DOHH2 (cell line): Measurements from ENCODE around the gene TEPSIN.

Source experiments
- H3F3A ChIP-seq: fragments of 200-600 bp; sonication (generic), shearing (Covaris generic); 2 replicates; pipeline ENCODE4 v1.6.0; 2016; ENCODE audit warnings: antibody characterized with exemption, mild to moderate bottlenecking; ENCODE audit not compliant: control insufficient read depth, insufficient read depth
- H3K27ac ChIP-seq: fragments of 200-600 bp; sonication (generic); 2 replicates; pipeline ENCODE4 v1.5.1; 2014; ENCODE audit warnings: low read depth, mild to moderate bottlenecking, low read length, moderate library complexity
- H3K27me3 ChIP-seq: fragments of 200-600 bp; sonication (generic); 2 replicates; pipeline ENCODE4 v1.6.1; 2014; ENCODE audit warnings: mild to moderate bottlenecking, low read length, mixed read lengths; ENCODE audit not compliant: control insufficient read depth
- H3K36me3 ChIP-seq: fragments of 200-600 bp; sonication (generic); 2 replicates; pipeline ENCODE4 v1.6.1; 2014; ENCODE audit warnings: mild to moderate bottlenecking, low read length, moderate library complexity, mixed read lengths; ENCODE audit not compliant: control insufficient read depth
- H3K4me1 ChIP-seq: fragments of 200-600 bp; sonication (generic); 2 replicates; pipeline ENCODE4 v1.6.1; 2014; ENCODE audit warnings: mild to moderate bottlenecking, low read length, mixed read lengths; ENCODE audit not compliant: control insufficient read depth
- H3K4me2 ChIP-seq: fragments of 200-600 bp; sonication (generic); 2 replicates; pipeline ENCODE4 v1.6.0; 2014; ENCODE audit warnings: mild to moderate bottlenecking, low read length, moderate library complexity
- H3K4me3 ChIP-seq: fragments of 200-600 bp; sonication (generic); 2 replicates; pipeline ENCODE4 v1.5.1; 2014; ENCODE audit warnings: mild to moderate bottlenecking, low read length, mixed read lengths
- H3K79me2 ChIP-seq: fragments of 200-600 bp; sonication (generic); 2 replicates; pipeline ENCODE4 v1.6.1; 2014; ENCODE audit warnings: mild to moderate bottlenecking, low read length, mixed read lengths; ENCODE audit not compliant: control insufficient read depth
- H3K9me2 ChIP-seq: fragments of 200-600 bp; sonication (generic); replicated peaks from 2 replicates; pipeline ENCODE4 v1.6.1; 2014; ENCODE audit warnings: mild to moderate bottlenecking, low read length, mixed read lengths; ENCODE audit not compliant: control insufficient read depth
- H3K9me3 ChIP-seq: fragments of 200-600 bp; sonication (generic); 2 replicates; pipeline ENCODE4 v1.6.1; 2014; ENCODE audit warnings: antibody characterized with exemption, low read length, mixed read lengths; ENCODE audit not compliant: control insufficient read depth, insufficient read depth
- H4K20me1 ChIP-seq: fragments of 200-600 bp; sonication (generic); 2 replicates; pipeline ENCODE4 v1.6.0; 2014; ENCODE audit warnings: low read depth, mild to moderate bottlenecking, antibody characterized with exemption, low read length, moderate library complexity; ENCODE audit not compliant: control insufficient read depth, insufficient read depth
- CTCF ChIP-seq: fragments of 200-600 bp; sonication (generic); IDR thresholded peaks from one replicate; pipeline ENCODE4 v1.5.1; 2014; ENCODE audit warnings: antibody characterized with exemption, mild to moderate bottlenecking, low read depth, low read length; ENCODE audit not compliant: poor library complexity, severe bottlenecking
- EZH2phosphoT487 ChIP-seq: fragments of 200-600 bp; sonication (generic); IDR thresholded peaks from 2 replicates; pipeline ENCODE4 v1.6.1; 2017; ENCODE audit warnings: borderline replicate concordance, mild to moderate bottlenecking, antibody characterized with exemption, low read length, moderate library complexity, mixed read lengths

The TEPSIN gene

GRCh38 chr17:81246343-81246670, 7.5 kb upstream of the TEPSIN start:
- H3K27me3 ChIP-seq, result no peaks in the 10 kb centered on the region
- peaks cover 6% of the 10 kb centered on the region for H3K9me3 ChIP-seq
- no peak overlapping the region for H3K27ac ChIP-seq
- peaks cover 6% of the 10 kb centered on the region; the same call in 1 of the 2 replicates for H4K20me1 ChIP-seq
- H3K4me1 ChIP-seq, result peaks cover 47% of the 10 kb centered on the region
- H3K4me2 ChIP-seq, result no peak overlapping the region
- TF ChIP-seq EZH2phosphoT487 (no peak), CTCF (no peak)
- no peaks in the 10 kb centered on the region for H3K9me2 ChIP-seq
- H3F3A ChIP-seq, result peaks cover 9% of the 10 kb centered on the region
- H3K79me2 ChIP-seq, result peaks cover 9% of the 10 kb centered on the region
- H3K4me3 ChIP-seq, result no peak overlapping the region
- H3K36me3 ChIP-seq, result peaks cover 38% of the 10 kb centered on the region

GRCh38 chr17:81245665-81246342, 6.9 kb upstream of the TEPSIN start:
- peaks cover 14% of the 10 kb centered on the region for H3K79me2 ChIP-seq
- H4K20me1 ChIP-seq, result peaks cover 11% of the 10 kb centered on the region; the same call in 1 of the 2 replicates
- peak overlapping the region; percentile 40; the same call in 1 of the 2 replicates for H3K4me2 ChIP-seq

GRCh38 chr17:81245024-81245664, 6.3 kb upstream of the TEPSIN start:
- no peak for TF ChIP-seq EZH2phosphoT487
- no peak for TF ChIP-seq CTCF
- Histone ChIP-seq H3K9me2 (no peaks in the 10 kb centered on the region), H3K4me3 (no peak overlapping the region), H4K20me1 (peaks cover 11% of the 10 kb centered on the region; the same call in 1 of the 2 replicates), H3K4me1 (peaks cover 47% of the 10 kb centered on the region), H3K4me2 (peak overlapping the region; percentile 40), H3K27me3 (no peaks in the 10 kb centered on the region), H3K27ac (peak overlapping the region; percentile 16), H3K79me2 (peaks cover 21% of the 10 kb centered on the region), H3K36me3 (peaks cover 42% of the 10 kb centered on the region), H3F3A (peaks cover 7% of the 10 kb centered on the region; the same call in 1 of the 2 replicates), H3K9me3 (peaks cover 6% of the 10 kb centered on the region)

More at GRCh38 chr17:81245665-81246342, 6.9 kb upstream of the TEPSIN start:
- H3K27ac ChIP-seq, result no peak overlapping the region
- H3K9me3 ChIP-seq, result peaks cover 6% of the 10 kb centered on the region
- H3K27me3 ChIP-seq, result no peaks in the 10 kb centered on the region
- H3K36me3 ChIP-seq, result peaks cover 42% of the 10 kb centered on the region
- peaks cover 7% of the 10 kb centered on the region; the same call in 1 of the 2 replicates for H3F3A ChIP-seq
- no peak overlapping the region for H3K4me3 ChIP-seq
- TF ChIP-seq EZH2phosphoT487 (no peak), CTCF (no peak)
- peaks cover 47% of the 10 kb centered on the region for H3K4me1 ChIP-seq
- no peaks in the 10 kb centered on the region for H3K9me2 ChIP-seq
